Fibroblast of upper back skin (primary cell): Measurements from ENCODE around the gene SLC17A8.

Experiments
- DNase-seq: peaks from one replicate; pipeline ENCODE4 v3.0.0-alpha.2; 2013

Gene SLC17A8

DNA sequence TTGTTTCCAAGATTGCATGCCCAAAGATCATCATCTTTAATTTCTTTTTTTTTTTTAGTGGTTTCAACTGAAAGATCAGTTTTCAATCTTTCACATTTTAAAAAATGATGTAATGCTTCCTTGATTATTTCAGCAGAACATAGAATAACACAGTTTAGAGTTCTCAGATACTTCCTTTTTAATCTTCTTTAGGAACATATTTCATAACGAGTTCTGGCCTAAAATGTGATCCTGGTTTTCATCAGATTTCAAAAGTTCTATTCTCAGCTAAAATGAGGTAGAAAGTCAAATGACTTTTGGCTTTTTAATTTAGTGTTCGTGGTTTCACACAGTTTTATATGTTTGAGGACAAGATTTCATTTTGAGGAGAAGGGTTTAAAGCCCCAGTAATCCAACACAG, 76.8 kb downstream of the SLC17A8 start:
- no peak for DNase-seq

GRCh38 chr12:100434177-100434576, 77.3 kb downstream of the SLC17A8 start:
- no peak for DNase-seq

DNA sequence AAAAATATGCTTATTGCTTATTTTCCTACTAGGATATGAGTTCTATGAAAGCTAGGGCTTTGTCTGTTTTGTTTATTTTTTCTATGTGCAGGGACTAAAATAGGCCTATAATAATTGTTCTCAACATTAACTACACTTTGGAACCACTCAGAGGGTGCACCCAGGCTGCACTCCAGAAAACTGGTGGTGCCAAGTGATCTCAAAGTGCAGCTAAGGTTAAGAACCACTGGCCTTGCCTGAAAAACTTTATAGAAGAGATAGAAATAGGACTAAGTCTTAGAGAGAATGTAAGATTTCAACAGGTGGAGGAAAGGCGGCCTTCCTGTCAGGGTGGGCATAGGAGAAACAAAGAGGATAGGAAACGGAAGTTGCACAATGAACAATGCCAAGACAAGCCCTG, 79.1 kb downstream of the SLC17A8 start:
- DNase-seq = no peak

DNA sequence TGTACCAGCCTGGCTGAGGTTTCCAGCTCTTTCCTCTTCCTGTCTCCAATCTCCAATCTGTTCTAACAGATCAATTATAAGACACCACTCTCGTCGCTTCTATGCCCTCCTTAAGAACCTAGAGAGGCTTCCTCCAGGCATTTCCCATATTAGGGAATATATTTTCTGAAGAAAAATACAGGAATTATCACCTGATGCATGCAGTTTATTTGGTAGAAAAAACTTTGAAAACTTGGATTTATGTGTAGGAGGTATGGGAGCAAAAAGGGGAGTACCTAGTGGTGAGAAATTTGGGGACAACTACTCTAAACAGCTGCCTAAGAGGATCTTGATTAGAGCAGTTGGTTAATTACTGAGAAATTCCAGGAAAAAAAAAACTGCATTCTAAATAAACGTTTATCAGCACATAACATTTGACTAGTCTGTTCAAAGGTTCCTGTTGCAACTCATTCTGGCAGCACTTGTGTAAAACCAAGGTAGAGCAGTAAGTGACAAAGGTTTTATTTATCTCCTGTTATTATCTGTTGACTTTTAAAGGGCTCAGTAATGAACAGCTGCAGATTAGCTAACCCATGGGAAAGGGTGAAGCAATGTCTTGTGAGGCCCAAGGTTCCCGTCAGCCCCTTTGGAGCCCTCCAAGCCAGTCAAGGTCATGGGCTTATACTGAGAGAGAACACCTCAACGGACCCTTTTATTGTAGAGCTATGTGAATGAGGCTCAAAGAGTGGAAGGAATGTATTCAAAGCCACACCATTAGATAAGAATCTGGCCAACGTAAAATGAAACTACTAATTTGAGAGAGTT, 80.4 kb downstream of the SLC17A8 start:
- DNase-seq = no peak

GRCh38 chr12:100439797-100440196, 82.9 kb downstream of the SLC17A8 start:
- no peak for DNase-seq

GRCh38 chr12:100442403-100442802, 85.5 kb downstream of the SLC17A8 start:
- no peak for DNase-seq

- no peak for DNase-seq
These were observed 86.6 kb downstream of the SLC17A8 start for GRCh38 chr12:100443434-100443833.

GRCh38 chr12:100445081-100445481, 88.2 kb downstream of the SLC17A8 start:
- no peak for DNase-seq

GRCh38 chr12:100447381-100447780, 90.5 kb downstream of the SLC17A8 start:
- no peak for DNase-seq

GRCh38 chr12:100448656-100449055, 91.8 kb downstream of the SLC17A8 start:
- no peak for DNase-seq

- no peak for DNase-seq
These were observed 93.9 kb downstream of the SLC17A8 start for GRCh38 chr12:100450735-100451134.

GRCh38 chr12:100453951-100454350, 97.1 kb downstream of the SLC17A8 start:
- DNase-seq = no peak

GRCh38 chr12:100455896-100456295, 99.0 kb downstream of the SLC17A8 start:
- DNase-seq = no peak

DNA sequence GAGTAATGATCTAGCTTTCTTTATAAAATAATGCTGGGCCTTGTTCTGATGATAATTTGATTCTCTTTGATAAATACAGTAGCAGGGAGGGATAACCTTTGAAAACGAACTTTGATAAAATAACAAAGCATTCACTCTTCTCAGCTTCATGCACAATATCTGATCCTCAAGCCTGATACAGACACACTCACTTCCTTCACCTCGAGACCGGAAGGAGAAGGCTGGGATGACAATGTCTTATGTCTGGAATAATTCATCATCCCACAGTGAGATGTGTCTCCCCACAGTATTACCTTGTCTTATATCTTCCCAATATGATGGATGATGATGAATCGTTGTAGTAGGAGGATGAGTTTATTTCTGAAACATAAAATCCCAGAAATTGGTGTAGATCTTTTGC, 101.3 kb downstream of the SLC17A8 start:
- DNase-seq = no peak

DNA sequence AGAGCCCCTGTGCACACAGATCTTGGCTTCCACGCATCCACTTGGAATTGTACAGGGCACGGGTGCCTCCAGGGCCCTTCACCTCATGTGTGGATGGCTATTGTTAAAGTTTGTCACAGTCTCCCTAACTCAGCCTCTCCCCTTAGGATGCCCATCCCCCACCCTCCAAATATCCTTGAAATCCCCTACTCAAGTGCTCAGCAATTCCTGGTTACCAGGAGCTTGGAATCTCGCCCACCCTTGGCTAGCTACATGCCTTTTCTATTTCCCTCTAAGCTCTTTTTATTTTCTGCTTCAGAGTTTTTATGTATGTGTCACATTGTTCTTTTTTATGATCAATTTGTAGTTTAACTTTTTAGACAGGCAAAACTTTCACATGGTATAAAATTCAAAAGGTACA, 103.8 kb downstream of the SLC17A8 start:
- DNase-seq = no peak

GRCh38 chr12:100461330-100461973, 104.6 kb downstream of the SLC17A8 start:
- DNase-seq = no peak

DNA sequence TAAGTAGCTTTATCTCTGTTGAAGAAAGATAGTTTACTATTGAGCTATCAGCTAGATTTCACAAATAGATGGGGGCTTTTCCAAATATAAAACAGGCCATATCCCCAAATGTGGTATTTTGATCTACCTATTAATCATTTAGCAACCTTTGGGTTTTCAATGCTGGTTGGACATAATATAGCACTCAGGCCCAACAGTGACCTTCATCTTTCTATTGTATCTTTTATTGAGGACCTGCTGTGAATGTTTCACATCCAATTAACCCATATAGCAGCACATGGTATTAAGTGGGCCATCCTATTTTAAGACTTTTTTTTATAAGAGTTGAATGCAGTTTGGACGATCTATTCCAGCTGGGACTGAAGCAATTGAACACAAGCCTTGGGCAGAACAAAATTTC, 106.8 kb downstream of the SLC17A8 start:
- DNase-seq = no peak

DNA sequence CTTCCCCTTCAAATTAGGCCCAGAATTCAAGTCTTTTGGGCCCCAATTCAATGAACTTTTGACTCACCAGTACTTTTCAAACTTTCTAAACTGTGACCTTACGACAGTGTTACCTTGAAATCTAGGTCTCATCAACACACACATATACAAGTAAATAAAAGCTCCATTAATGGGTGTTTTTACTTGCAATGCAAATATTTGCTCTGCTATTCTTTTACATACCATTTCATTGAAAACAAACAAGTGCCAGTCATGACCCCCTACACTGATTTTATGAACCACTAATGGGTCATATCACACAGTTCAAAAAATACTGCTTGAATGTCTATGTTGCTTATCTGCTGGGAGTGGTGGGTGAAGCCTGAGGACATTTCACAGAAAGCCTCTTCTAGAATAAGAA, 107.7 kb downstream of the SLC17A8 start:
- DNase-seq = no peak

- DNase-seq = no peak
These were observed 111.3 kb downstream of the SLC17A8 start for GRCh38 chr12:100468126-100468525.
